Measurements from ENCODE around the gene EMID1.

EMID1 gene

GRCh38 chr22:29254286-29254660, 48.6 kb downstream of the EMID1 start:
- DNase-seq (ENCODE audit: low spot score), result no peak
- in situ Hi-C loops (cut with MboI; ENCODE audit: low sequenced_read_pairs, unreplicated experiment), result no loop called here
- TF ChIP-seq, protein P1, sequence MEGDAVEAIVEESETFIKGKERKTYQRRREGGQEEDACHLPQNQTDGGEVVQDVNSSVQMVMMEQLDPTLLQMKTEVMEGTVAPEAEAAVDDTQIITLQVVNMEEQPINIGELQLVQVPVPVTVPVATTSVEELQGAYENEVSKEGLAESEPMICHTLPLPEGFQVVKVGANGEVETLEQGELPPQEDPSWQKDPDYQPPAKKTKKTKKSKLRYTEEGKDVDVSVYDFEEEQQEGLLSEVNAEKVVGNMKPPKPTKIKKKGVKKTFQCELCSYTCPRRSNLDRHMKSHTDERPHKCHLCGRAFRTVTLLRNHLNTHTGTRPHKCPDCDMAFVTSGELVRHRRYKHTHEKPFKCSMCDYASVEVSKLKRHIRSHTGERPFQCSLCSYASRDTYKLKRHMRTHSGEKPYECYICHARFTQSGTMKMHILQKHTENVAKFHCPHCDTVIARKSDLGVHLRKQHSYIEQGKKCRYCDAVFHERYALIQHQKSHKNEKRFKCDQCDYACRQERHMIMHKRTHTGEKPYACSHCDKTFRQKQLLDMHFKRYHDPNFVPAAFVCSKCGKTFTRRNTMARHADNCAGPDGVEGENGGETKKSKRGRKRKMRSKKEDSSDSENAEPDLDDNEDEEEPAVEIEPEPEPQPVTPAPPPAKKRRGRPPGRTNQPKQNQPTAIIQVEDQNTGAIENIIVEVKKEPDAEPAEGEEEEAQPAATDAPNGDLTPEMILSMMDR (IDR thresholded peaks at IDR 0.05; ENCODE audit: borderline replicate concordance, control extremely low read depth, extremely low read depth, insufficient read depth, missing control alignments), result no peak

- DNase-seq (ENCODE audit: low spot score), result no peak
- TF ChIP-seq, protein P1 (IDR thresholded peaks at IDR 0.05; ENCODE audit: borderline replicate concordance, control extremely low read depth, extremely low read depth, insufficient read depth, missing control alignments), result no peak
- in situ Hi-C loops (cut with MboI; ENCODE audit: low sequenced_read_pairs, unreplicated experiment), result no loop called here
Observed at GRCh38 chr22:29255064-29255621, 49.4 kb downstream of the EMID1 start.

DNA sequence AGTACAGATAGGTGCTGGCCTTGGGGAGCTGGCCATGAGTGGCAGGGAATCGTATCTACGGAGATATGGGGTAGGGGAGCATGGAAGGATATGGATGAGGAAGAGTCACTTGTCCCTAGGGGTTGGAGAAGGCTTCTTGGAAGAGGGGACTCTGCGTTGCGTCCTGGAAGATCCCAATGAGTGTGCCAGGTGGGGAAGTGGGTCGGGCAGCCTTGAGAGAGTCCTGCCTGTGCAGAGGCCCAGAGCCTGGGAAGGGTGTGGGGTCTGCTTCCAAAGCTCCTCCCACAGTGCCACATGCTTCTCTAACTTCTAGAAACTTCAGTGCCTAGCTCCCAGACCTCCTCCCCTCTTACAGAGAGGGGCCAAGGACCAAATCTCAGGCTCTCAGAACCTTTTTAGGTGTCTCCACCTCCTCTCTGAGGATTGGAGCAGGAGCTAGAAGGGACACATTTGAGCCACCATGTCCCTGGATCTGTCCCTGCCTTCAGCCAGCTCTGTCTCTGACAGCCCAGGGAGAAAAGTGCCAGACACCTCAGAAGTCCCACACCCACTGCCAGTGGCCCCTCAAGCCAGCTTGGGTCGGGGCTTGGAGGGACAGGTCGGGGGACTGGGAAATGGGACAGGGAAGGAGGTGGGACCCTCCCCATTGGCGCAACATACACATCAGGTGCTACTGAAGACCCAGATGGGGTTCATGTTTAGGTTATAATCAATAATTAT, 51.1 kb downstream of the EMID1 start:
- TF ChIP-seq, protein P1 (IDR thresholded peaks at IDR 0.05; ENCODE audit: borderline replicate concordance, control extremely low read depth, extremely low read depth, insufficient read depth, missing control alignments), result no peak
- no peak for DNase-seq (ENCODE audit: low spot score)
- in situ Hi-C loops (cut with MboI; ENCODE audit: low sequenced_read_pairs, unreplicated experiment), result no loop called here

- DNase-seq (ENCODE audit: low spot score), result no peak
- TF ChIP-seq, protein P1 (IDR thresholded peaks at IDR 0.05; ENCODE audit: borderline replicate concordance, control extremely low read depth, extremely low read depth, insufficient read depth, missing control alignments), result no peak
- in situ Hi-C loops (cut with MboI; ENCODE audit: low sequenced_read_pairs, unreplicated experiment), result no loop called here
Observed at GRCh38 chr22:29257751-29258181, 52.1 kb downstream of the EMID1 start.

- in situ Hi-C loops (cut with MboI; ENCODE audit: low sequenced_read_pairs, unreplicated experiment), result no loop called here
- DNase-seq (ENCODE audit: low spot score), result no peak
- TF ChIP-seq, protein P1 (IDR thresholded peaks at IDR 0.05; ENCODE audit: borderline replicate concordance, control extremely low read depth, extremely low read depth, insufficient read depth, missing control alignments), result no peak
Observed at GRCh38 chr22:29258407-29259252, 52.9 kb downstream of the EMID1 start.

GRCh38 chr22:29259253-29259899, 53.7 kb downstream of the EMID1 start:
- TF ChIP-seq, protein P1 (IDR thresholded peaks at IDR 0.05; ENCODE audit: borderline replicate concordance, control extremely low read depth, extremely low read depth, insufficient read depth, missing control alignments), result no peak
- in situ Hi-C loops (cut with MboI; ENCODE audit: low sequenced_read_pairs, unreplicated experiment), result no loop called here
- peak; percentile 37 for DNase-seq (ENCODE audit: low spot score)
